Tibial artery (tissue), 4 donors: ENCODE results near the gene SMAD9.
A peak's percentile ranks its signal among the peaks of the same experiment; 100 is the strongest.

Experiments used
- DNase-seq, 2 donors: peaks; one replicate each; pipeline ENCODE4 v3.0.0-alpha.2; 2019
- H3K27ac ChIP-seq, 2 donors: fragments of 200-600 bp; sonication (generic) in 1 of 2; 1 replicate in 1 of 2; 2 replicates in 1 of 2; pipeline ENCODE4 v1.5.1; 2018 to 2019; ENCODE audit warnings: mild to moderate bottlenecking in 1 of 2
- H3K27me3 ChIP-seq, 2 donors: fragments of 200-600 bp; sonication (generic) in 1 of 2; one replicate each; pipeline versions ENCODE4 v1.5.1 to v1.6.0; 2016 to 2019
- H3K36me3 ChIP-seq, 3 donors: fragments of 200-600 bp; sonication (generic) in 2 of 3; one replicate each; pipeline ENCODE4 v1.5.1; 2016 to 2019; ENCODE audit warnings: mild to moderate bottlenecking in 2 of 3
- H3K4me1 ChIP-seq, 4 donors: fragments of 200-600 bp; sonication (generic) in 2 of 4; 1 replicate in 3 of 4; 2 replicates in 1 of 4; pipeline ENCODE4 v1.5.1; 2016 to 2019
- H3K4me3 ChIP-seq, 2 donors: fragments of 200-600 bp; sonication (generic) in 1 of 2; 1 replicate in 1 of 2; 2 replicates in 1 of 2; pipeline ENCODE4 v1.5.1; 2018 to 2019; ENCODE audit warnings: mild to moderate bottlenecking in 2 of 2
- H3K9me3 ChIP-seq, 3 donors: fragments of 200-600 bp; sonication (generic) in 1 of 3; one replicate each; pipeline ENCODE4 v1.5.1; 2016 to 2019
- CTCF ChIP-seq, 2 experiments: fragments of 200-600 bp in 1 of 2; fragments of 450-650 bp in 1 of 2; IDR thresholded peaks; one replicate each; pipeline ENCODE4 v1.5.1; 2017 to 2019; ENCODE audit warnings: antibody characterized with exemption in 2 of 2, mild to moderate bottlenecking in 1 of 2, moderate library complexity in 1 of 2
- intact Hi-C: fragments of 100-400 bp; cut with DNase I; formaldehyde crosslinking; loops from one replicate; pipeline ENCODE4 v1.15.0; 2023; ENCODE audit warnings: low total_unique reads

Gene SMAD9

GRCh38 chr13:36921631-36922301 lies 1.7 kb upstream of the SMAD9 start:
- intact Hi-C loops = no loop called here
- no peak for DNase-seq
- no peak for TF ChIP-seq CTCF (IDR thresholded peaks at IDR 0.05)
- no peaks in the 10 kb centered on the region for H3K36me3 ChIP-seq
- H3K9me3 ChIP-seq = no peaks in the 10 kb centered on the region
- H3K4me3 ChIP-seq = no peak overlapping the region
- H3K27ac ChIP-seq = peak overlapping the region in 1 of 2 donors; percentile 87
- no peaks in the 10 kb centered on the region for H3K27me3 ChIP-seq
- peaks cover 0 to 25% (median 12%) of the 10 kb centered on the region in 4 donors for H3K4me1 ChIP-seq

- Histone ChIP-seq H3K27ac (peak overlapping the region; percentile 87 to 97), H3K4me1 (peaks cover 0 to 35% (median 15%) of the 10 kb centered on the region in 4 donors), H3K9me3 (no peaks in the 10 kb centered on the region), H3K36me3 (no peaks in the 10 kb centered on the region), H3K27me3 (no peaks in the 10 kb centered on the region), H3K4me3 (peak overlapping the region; percentile 68 to 92)
- no peak for TF ChIP-seq CTCF (IDR thresholded peaks at IDR 0.05)
- intact Hi-C loops = no loop called here
- DNase-seq = no peak
These were observed 663 bp upstream of the SMAD9 start for GRCh38 chr13:36920616-36921185.

GRCh38 chr13:36919171-36919832 lies 736 bp downstream of the SMAD9 start:
- H3K36me3 ChIP-seq = no peaks in the 10 kb centered on the region
- peaks cover 0 to 48% (median 15%) of the 10 kb centered on the region in 4 donors for H3K4me1 ChIP-seq
- DNase-seq = peak; percentile 66 to 79
- no peaks in the 10 kb centered on the region for H3K9me3 ChIP-seq
- TF ChIP-seq CTCF (IDR thresholded peaks at IDR 0.05) = no peak
- intact Hi-C loops = no loop called here
- no peaks in the 10 kb centered on the region for H3K27me3 ChIP-seq
- peak overlapping the region; percentile 79 to 97 for H3K27ac ChIP-seq
- H3K4me3 ChIP-seq = peak overlapping the region; percentile 68 to 92

GRCh38 chr13:36918246-36919131 lies 1.5 kb downstream of the SMAD9 start:
- Histone ChIP-seq H3K4me3 (peak overlapping the region; percentile 68 to 92), H3K9me3 (no peaks in the 10 kb centered on the region), H3K27me3 (no peaks in the 10 kb centered on the region), H3K4me1 (peaks cover 0 to 55% (median 18%) of the 10 kb centered on the region in 4 donors), H3K36me3 (no peaks in the 10 kb centered on the region), H3K27ac (peak overlapping the region; percentile 79 to 97)
- no peak for DNase-seq
- TF ChIP-seq CTCF (IDR thresholded peaks at IDR 0.05) = no peak
- intact Hi-C loops = no loop called here

GRCh38 chr13:36917311-36917710 lies 2.7 kb downstream of the SMAD9 start:
- Histone ChIP-seq H3K27me3 (no peaks in the 10 kb centered on the region), H3K9me3 (no peaks in the 10 kb centered on the region), H3K4me1 (peaks cover 0 to 67% (median 20%) of the 10 kb centered on the region in 4 donors), H3K27ac (peak overlapping the region; percentile 79 to 97), H3K4me3 (peak overlapping the region in 1 of 2 donors; percentile 92), H3K36me3 (no peaks in the 10 kb centered on the region)
- DNase-seq = no peak
- no peak for TF ChIP-seq CTCF (IDR thresholded peaks at IDR 0.05)
- intact Hi-C loops = no loop called here
